Spleen (tissue), 7 donors: ENCODE measurements around the gene DDX60.

ENCODE experiments used
- CTCF ChIP-seq, 11 experiments: fragments of 200-600 bp in 7 of 11; fragments of 450-650 bp in 4 of 11; sonication (generic) in 4 of 11; IDR thresholded peaks in 8 of 11; conservative IDR thresholded peaks in 3 of 11; 1 replicate in 7 of 11; 2 replicates in 4 of 11; pipeline versions ENCODE4 v1.4.0 to v1.8.0; 2016 to 2021; ENCODE audit warnings: antibody characterized with exemption in 11 of 11, inconsistent platforms in 4 of 11, mild to moderate bottlenecking in 1 of 11
- POLR2A ChIP-seq, 3 donors: fragments of 450-650 bp; IDR thresholded peaks; one replicate each; pipeline ENCODE4 v1.5.1; 2017; ENCODE audit warnings: antibody characterized with exemption in 3 of 3, mild to moderate bottlenecking in 1 of 3
- POLR2AphosphoS5 ChIP-seq, 3 donors: sonication (generic); formaldehyde crosslinking; IDR thresholded peaks; one replicate each; pipeline ENCODE4 v1.5.1; 2017; ENCODE audit warnings: antibody characterized with exemption in 3 of 3
- donor health status: DM: no; HTN: no; CAD: no; lungs with moderate emphysema.
- donor health status: DM: no; HTN: no; CAD: no.
- donor health status: DM: no; HTN: no; CAD: no.

GRCh38 chr4:168319486-168320019 is 1.0 kb upstream of the DDX60 start:
- TF ChIP-seq CTCF (IDR thresholded peaks at IDR 0.05 in 8 of 11, conservative IDR thresholded peaks at IDR 0.05 in 3 of 11) (no peak), POLR2A (IDR thresholded peaks at IDR 0.05) (no peak), POLR2AphosphoS5 (IDR thresholded peaks at IDR 0.05) (no peak)
